Fibroblast of skin of abdomen (primary cell): ENCODE data around the gene MALT1.
A peak's percentile ranks its signal among the peaks of the same experiment; 100 is the strongest.

Experiments
- DNase-seq: peaks from one replicate; pipeline ENCODE4 v3.0.0-alpha.2; 2013

The MALT1 gene

DNA sequence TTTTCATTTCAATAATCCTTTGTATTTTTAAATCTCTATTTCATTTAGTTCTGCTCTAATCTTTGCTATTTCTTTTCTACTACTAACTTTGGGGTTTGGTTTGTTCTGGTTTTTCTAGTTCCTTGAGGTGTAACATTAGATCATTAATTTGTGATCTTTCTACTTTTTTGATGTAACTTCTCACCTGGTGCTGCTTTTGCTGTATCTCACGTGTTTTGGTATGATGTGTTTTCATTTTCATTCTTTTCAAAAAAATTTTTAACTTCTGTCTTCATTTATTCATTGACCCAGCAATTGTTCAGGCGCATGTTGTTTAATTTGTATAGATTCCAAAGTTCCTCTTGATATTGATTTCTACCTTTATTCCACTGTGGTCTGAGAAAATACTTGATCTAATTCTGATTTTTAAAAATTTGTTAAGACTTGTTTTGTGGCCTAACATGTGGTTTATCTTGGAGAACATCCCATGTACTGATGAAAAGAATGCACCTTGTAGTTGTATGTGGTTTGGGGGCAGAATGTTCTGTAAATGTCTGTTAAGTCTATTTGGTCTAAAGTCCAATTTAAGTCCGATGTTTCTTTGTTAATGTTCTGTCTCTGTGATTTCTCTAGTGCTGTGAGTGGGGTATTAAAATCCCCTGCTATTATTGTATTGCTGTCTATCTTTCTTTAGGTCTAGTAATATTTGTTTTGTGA, 17.3 kb upstream of the MALT1 start:
- DNase-seq: no peak

DNA sequence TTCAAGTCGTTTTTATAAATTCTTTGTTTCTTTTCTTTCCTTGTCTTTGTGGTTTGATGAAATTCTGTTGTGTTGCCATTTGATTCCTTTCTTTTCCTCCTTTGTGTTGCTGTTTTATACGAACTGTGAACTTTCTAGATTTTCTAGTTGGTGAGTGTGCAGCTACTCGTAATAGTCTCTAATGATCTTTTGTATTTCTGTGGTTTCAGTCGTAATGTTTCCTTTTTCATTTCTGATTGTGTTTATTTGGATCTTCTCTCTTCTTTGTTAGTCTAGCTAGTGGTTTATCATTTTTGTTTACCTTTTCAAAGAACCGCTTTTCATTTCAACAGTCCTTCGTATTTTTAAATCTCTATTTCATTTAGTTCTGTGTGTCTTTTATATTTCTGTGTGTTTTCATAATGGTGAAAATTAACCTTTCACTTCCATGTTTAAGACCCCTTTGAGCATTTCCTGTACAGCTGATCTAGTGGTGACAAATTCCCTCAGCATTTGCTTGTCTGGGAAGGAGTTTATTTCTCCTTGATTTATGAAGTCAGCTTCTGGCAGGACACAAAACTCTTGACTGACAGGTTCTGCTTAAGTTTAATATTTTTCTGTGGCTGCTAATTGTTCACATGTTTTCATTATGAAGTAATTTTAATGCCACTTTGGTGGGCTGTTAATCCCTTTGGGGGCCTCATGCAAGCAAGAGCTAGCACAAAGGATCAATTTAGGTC, 16.2 kb upstream of the MALT1 start:
- DNase-seq: no peak

GRCh38 chr18:58657081-58657480, 14.2 kb upstream of the MALT1 start:
- no peak for DNase-seq

DNA sequence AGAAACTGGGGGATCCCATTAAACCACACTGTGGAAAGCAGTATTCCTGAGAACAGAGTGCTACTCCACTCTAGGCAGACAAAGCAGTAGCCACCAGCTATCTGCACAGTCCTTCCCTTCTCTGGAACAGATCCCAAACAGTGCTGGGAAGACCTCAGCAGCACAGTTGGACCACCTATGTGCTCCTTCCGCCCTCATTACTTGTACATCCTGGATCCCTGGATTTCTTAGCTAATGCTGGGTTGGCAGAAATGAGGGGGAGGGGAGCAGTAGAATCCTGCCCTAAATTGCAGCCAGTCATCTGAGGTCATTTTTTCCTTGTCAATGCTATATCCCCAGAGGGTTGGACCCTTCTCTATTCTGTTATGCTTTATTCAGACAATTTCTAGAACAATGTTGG, 13.8 kb upstream of the MALT1 start:
- no peak for DNase-seq

DNA sequence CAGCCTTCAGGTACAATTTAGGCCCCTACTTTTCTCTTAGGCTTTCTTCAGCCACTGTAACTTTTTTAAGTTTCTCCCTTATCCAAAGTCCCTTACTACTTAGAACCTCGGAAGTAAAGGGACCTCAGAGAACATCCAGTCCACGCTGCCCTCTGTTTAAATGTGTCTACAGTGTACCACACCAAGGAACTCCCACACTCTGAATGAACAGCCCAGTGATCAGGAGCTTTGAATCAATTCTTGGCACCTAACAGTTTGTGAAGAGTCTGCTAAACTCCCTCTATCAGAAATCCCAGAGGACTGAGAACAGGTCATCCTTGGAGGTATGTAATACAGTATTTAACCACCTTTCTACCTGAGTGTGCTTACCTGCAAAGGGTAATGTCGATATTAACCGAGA, 11.6 kb upstream of the MALT1 start:
- no peak for DNase-seq

- no peak for DNase-seq
These were observed 10.3 kb upstream of the MALT1 start for GRCh38 chr18:58660915-58661314.

DNA sequence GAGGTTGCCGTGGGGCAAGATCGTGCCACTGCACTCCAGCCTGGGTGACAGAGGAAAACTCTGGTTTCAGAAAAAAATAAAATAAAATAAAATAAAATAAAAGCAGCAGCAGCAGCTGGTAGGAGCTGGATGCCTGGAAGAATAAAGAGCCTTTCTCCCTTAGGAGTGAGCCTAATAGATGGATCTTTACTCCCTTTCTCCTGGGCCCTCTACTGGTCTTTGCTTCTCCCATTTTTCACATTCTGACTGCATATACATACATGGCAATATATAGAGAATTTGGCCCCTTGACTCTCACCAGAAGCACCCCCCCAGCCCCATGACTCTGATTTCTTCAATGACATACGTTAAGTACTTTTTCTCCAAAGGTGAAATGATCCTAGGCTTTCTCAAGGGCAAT, 9.8 kb upstream of the MALT1 start:
- DNase-seq: peak; percentile 41

DNA sequence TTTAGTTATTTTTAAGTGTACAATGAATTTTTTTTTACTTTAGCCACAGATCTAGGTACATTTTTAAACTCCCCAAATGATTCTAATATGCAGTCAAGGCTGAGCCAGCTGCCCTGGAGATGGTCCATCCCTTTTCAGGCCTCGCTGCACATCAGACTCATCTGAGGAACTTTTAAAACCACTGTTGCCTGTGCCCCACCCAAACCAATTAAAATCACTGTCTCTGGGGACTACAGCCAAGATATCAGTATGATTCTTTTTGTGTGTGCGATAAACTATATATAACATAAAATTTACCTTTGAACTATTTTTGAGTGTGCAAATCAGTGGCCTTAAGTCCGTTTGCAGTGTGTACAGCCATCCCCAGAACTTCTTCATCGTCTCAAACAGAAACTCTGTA, 9.1 kb upstream of the MALT1 start:
- DNase-seq: no peak

DNA sequence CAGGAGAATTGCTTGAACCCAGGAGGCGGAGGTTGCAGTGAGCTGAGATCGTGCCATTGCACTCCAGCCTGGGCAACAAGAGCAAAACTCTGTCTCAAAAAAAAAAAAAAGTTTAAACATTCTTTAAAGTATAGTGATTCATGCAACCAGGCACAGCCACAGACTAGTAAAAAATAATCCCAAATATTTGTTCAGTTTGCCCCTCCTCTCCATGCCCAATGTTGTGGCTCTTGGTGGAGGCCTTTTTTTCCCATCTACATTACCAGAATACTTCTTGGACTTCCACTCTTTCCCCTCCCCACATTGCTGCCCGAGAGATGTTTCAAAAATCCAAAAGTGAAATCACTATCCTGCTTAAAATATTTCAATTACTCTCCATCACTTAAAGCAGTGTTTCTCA, 5.1 kb upstream of the MALT1 start:
- DNase-seq: peak; percentile 50

DNA sequence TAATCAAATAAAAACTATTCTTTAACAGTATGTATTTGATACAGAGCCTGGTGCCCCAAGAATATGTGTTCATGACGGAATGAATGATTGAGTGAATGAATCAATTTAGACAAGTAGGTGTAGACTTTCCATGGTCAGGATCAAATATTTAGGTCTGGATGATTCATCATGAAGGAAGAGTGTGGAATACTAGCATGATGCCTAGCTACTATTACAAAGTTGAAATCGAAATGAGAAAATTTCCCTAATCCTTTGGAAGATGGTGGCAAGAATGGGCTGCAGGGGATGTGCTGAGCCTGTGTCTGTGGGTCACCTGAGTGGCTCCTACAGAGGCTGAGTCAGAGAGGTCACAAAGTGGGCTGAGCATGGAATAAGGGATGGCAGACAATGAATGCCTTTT, 3.1 kb upstream of the MALT1 start:
- DNase-seq: peak; percentile 33

- peak; percentile 87 for DNase-seq
These were observed 2.4 kb upstream of the MALT1 start for GRCh38 chr18:58668897-58669296.

DNA sequence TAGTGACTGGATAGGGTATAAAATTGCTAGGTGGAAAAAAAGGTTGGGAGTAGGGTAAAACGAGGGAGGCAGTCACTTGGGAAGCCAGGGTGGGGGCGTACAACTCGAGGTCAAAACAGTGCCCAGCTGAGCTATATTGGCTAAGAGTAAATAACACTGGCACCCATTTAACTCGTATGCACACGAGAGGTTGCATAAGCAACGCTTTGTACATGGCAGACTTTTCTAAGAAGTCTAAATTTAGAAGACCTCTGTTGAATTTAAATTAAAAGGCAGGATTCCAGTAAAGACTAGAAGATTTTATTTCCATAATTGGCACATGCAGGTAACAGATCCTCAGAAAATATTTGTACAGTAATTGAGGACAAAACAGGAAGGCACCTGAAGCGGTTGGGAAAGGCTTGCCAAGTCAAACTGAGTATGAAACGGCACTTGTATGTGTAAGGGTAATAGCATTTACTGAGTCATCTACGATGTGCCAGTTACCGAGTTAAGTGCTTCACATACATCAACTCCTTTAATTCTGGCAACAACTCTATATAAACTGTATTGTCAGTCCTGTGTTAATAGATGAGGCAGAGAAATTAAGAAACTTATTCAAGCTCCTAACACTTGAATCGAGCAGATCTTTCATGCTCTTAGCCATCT, 1.4 kb upstream of the MALT1 start:
- DNase-seq: peak; percentile 68

DNA sequence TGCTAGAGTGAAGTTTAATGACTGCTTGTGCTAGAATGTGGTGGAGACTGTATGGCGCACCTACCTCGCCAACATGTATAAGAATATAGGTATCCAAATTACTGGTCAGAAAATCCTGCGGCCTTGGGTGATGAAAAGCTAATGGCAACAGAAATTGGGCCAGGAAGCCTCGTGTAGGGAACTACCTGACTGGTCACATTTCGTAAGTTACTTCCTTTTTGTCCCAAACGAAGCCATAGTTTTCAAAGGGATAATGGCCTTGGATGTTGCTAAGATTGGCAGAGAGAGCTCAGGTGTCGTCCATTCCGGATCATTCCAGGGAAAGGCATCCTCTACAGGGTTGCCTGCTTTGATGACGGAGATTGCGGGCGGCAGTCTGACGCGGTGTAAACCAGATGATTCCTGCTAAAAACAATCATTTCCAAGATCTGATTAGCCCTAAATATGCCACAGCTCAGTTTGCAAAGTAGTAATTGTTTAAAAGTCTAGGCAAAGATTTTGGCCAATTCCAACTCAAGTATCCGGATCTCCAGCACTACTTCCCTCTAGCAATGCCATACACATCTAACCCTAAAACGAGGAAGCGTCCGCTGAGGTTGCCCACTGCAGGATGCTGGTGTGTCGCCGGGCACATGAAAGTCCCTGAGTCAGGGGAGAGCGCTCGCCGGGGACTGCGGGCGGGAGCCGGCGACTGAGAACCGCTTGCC, 708 bp upstream of the MALT1 start:
- no peak for DNase-seq

DNA sequence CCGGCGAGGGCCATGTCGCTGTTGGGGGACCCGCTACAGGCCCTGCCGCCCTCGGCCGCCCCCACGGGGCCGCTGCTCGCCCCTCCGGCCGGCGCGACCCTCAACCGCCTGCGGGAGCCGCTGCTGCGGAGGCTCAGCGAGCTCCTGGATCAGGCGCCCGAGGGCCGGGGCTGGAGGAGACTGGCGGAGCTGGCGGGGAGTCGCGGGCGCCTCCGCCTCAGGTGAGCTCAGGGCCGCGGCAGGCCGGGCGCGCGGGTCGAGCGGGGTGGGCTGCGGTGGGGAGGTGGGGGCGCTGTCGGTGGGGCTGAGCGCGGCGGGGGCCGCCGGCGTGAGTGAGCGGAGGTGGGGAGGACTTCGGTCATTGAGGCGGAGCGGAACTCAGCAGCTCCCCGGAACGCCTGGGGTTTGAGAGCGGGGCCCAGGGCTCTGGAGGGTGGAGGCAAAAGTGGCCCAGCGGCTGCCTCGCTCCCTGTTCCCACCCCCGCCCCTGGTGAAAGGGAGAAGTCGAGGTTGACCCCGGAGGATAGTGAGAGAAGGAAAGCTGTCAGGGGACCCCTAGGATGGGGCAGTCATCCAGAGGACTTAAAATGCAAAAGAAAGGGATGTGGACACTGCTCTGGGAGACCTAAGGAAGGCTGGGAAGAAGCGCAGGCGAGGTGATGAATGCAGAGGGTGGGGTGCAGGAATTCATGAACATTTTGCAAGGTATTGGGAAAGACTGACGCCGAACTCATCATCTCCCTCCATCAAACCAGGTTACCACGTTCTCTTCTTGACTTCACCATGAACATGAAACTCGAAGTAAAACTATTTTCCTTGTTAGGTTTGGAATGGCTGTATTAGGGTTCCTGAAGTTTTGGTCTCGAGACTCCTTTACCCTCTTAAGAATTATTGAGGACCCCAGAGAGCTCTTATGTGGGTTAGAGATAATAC, 633 bp downstream of the MALT1 start:
- peak; percentile 29 for DNase-seq

GRCh38 chr18:58674159-58674558, 2.9 kb downstream of the MALT1 start:
- no peak for DNase-seq

DNA sequence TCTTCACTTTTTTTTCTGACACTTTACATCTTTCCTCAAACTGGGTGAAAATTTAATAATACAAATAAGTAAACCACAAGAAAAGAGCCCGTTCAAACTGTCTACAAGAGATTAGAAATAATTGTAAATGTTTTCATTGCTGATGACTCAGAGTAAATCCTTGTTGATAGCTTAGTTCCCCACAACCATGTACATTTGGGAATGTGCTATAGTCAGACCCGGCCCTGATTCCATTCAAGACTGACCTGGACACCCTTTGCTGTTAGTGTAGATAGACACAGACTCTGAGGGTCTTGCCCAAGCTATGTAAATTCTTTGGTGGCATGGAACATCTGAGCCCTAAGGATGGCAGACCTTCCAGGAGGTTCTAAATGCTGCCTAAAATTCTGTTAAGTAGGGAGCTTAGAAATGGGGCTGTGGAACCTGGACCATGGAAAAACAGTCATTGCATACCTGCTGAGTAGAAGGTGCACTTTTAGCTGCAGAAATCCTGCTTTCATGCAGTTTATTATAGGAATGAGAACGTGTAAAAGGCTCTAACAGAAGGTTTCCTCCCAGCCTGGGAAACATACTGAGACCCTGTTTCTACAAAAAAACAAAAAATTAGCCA, 3.7 kb downstream of the MALT1 start:
- peak; percentile 26 for DNase-seq

- DNase-seq: no peak
These were observed 5.0 kb downstream of the MALT1 start for GRCh38 chr18:58676270-58676669.

GRCh38 chr18:58682429-58683069, 11.3 kb downstream of the MALT1 start:
- peak; percentile 92 for DNase-seq

- DNase-seq: no peak
These were observed 16.6 kb downstream of the MALT1 start for GRCh38 chr18:58687871-58688308.

GRCh38 chr18:58690259-58690658, 19.0 kb downstream of the MALT1 start:
- no peak for DNase-seq

- no peak for DNase-seq
These were observed 20.0 kb downstream of the MALT1 start for GRCh38 chr18:58691256-58691655.
